ENCODE measurements around the gene RAB30. TPM values are rescaled to one million over a fixed set of nuclear protein-coding genes. Genes with fewer than 3 reads are reported as not detected.
A peak's percentile ranks its signal among the peaks of the same experiment; 100 is the strongest.
"Not testable (repeated sequence)": the region's sequence is repeated elsewhere in the genome, so short reads cannot be mapped to it uniquely, and the experiment has no call there.

RAB30 gene
- total and polyA plus RNA-seq, 8 donors = 11.3 to 15.9 (median 14.3) TPM

- TF ChIP-seq CTCF (IDR thresholded peaks at IDR 0.05) = no peak
- Histone ChIP-seq H3K27ac (no peak overlapping the region), H3K4me3 (no peak overlapping the region), H3K9me3 (no peaks in the 10 kb centered on the region), H3K4me1 (peaks cover 0 to 5% of the 10 kb centered on the region in 2 donors), H3K36me3 (no peaks in the 10 kb centered on the region), H3K27me3 (no peaks in the 10 kb centered on the region)
- intact Hi-C loops (cut with DNase I) = no loop called here
- ATAC-seq (no peak), DNase-seq (no peak)
These were observed 59.3 kb downstream of the RAB30 start for GRCh38 chr11:83012168-83013067.

GRCh38 chr11:83011333-83012167, 60.1 kb downstream of the RAB30 start:
- TF ChIP-seq CTCF (IDR thresholded peaks at IDR 0.05) = no peak
- H3K27ac ChIP-seq = peak overlapping the region in 1 of 2 donors; percentile 1
- H3K4me1 ChIP-seq = peaks cover 0 to 9% of the 10 kb centered on the region in 2 donors
- no peaks in the 10 kb centered on the region for H3K36me3 ChIP-seq
- no peak for DNase-seq
- no peaks in the 10 kb centered on the region for H3K27me3 ChIP-seq
- H3K4me3 ChIP-seq = no peak overlapping the region
- intact Hi-C loops (cut with DNase I) = no loop called here
- no peak for ATAC-seq
- H3K9me3 ChIP-seq = no peaks in the 10 kb centered on the region

DNA sequence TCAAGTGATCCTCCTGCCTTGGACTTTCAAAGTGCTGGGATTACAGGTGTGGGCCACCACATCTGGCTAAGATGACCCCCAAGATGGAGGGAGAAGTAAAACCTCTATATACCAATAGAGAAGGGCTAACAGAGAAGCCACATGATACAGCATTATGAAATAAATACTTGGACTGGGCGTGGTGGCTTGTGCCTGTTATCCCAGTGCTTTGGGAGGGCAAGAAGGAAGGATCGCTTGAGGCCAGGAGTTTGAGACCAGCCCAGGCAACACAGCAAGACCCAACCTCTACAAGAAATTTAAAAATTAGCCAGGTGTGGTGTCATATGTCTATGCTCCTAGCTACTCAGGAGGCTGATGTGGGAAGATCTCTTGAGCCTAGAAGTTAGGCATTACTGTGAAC, 61.7 kb downstream of the RAB30 start:
- intact Hi-C loops (cut with DNase I) = no loop called here
- no peak overlapping the region for H3K27ac ChIP-seq
- no peak for ATAC-seq

DNA sequence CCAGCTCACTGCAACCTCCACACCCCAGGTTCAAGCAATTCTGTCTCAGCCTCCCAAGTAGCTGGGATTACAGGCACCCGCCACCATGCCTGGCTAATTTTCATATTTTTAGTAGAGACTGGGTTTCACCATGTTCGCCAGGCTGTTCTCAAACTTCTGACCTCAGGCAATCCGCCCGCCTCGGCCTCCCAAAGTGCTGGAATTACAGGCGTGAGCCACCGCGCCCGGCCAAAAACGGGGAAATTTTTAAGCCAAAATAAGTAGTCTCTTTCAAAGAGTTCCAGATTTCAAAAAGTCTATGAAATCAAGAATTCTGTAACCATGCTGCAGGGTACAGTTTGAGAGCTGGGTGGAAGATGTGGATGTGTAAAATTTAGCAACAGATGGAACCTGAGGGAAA, 62.6 kb downstream of the RAB30 start:
- H3K27ac ChIP-seq; DNase-seq; ATAC-seq; H3K4me3 ChIP-seq; H3K4me1 ChIP-seq; H3K36me3 ChIP-seq; H3K27me3 ChIP-seq; H3K9me3 ChIP-seq; intact Hi-C loops (cut with DNase I): not testable (repeated sequence)

More for the DNA sequence above, 61.7 kb downstream of the RAB30 start:
- no peaks in the 10 kb centered on the region for H3K9me3 ChIP-seq
- H3K27me3 ChIP-seq = no peaks in the 10 kb centered on the region
- TF ChIP-seq CTCF (IDR thresholded peaks at IDR 0.05) = no peak
- no peak for DNase-seq
- no peak overlapping the region for H3K4me3 ChIP-seq
- H3K4me1 ChIP-seq = peaks cover 0 to 9% of the 10 kb centered on the region in 2 donors
- no peaks in the 10 kb centered on the region for H3K36me3 ChIP-seq

DNA sequence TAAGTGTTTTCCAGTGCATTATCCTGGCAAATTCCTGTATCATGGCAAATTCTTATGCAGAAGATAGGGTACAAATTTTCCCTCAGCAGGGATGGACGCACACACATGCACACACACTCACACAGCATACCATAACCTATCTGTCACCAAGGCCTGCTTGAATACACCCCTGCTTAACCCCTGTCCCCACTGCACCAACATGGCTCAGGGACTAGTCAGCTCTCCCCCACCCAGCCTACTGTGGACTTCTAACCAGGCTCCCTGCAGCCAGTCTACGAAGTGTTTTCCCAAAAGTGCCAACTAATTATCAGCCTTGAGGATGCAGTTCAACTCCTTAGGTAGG, 63.1 kb downstream of the RAB30 start:
- TF ChIP-seq CTCF (IDR thresholded peaks at IDR 0.05) = no peak
- H3K27me3 ChIP-seq = no peaks in the 10 kb centered on the region
- intact Hi-C loops (cut with DNase I) = no loop called here
- no peak for ATAC-seq
- no peaks in the 10 kb centered on the region for H3K36me3 ChIP-seq
- peak overlapping the region in 1 of 2 donors; percentile 49 for H3K27ac ChIP-seq
- no peak for DNase-seq
- H3K4me3 ChIP-seq = no peak overlapping the region
- H3K9me3 ChIP-seq = no peaks in the 10 kb centered on the region
- H3K4me1 ChIP-seq = peaks cover 0 to 9% of the 10 kb centered on the region in 2 donors
